ENCODE data around the gene TTC13.

The TTC13 gene

DNA sequence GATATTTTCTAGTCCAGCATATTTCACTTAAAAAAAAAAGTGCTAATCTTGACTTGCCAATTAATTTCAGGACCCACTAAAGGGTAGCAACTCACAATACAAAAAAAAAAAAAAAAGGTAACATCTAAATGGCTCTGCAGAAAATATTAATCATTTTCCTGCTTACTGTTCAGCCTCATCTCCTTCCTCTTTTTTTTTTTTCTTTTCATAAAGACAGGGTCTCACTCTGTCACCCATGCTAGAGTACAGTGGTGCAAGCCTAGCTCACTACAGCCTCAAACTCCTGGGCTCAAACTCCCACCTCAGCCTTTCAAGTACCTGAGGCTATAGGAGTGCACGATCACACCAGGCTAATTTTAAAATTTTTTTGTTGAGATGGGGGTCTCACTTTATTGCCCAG, 30.4 kb downstream of the TTC13 start:
- H3K9me3 ChIP-seq (replicated peaks in 1 of 11): peaks cover 0 to 7% (median 3%) of the 10 kb centered on the region in 11 experiments; a peak in 6 of 22 replicates

DNA sequence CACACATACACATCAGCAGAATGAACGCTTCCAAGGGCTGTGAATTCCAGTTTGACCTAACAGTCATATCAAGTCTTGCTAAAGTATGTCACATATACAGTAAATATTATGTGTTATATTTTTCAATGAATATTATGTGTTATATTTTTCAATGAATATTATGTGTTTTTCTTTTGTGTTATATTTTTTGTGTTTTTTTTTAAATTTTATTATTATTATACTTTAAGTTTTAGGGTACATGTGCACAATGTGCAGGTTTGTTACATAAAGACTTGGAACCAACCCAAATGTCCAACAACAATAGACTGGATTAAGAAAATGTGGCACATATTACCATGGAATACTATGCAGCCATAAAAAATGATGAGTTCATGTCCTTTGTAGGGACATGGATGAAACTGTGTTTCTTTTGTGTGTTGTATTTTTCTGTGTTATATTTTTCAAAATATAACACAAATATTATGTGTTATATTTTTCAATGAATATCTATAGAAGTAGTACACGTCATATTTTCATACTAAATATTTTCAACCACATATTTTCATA, 35.5 kb downstream of the TTC13 start:
- Histone ChIP-seq H3K27ac (no peak overlapping the region), H3K9me3 (replicated peaks in 1 of 11) (peaks cover 0 to 9% (median 3%) of the 10 kb centered on the region in 11 experiments; a peak in 6 of 22 replicates), H3K4me1 (peaks cover 0 to 6% (median 5%) of the 10 kb centered on the region in 10 experiments; a peak in 11 of 20 replicates), H3K4me3 (no peak overlapping the region), H4K20me1 (no peaks in the 10 kb centered on the region; a peak in 1 of 22 replicates), H3K36me3 (peaks cover 21 to 83% (median 32%) of the 10 kb centered on the region in 11 experiments), H3K9ac (no peak overlapping the region), H3K4me2 (no peak overlapping the region), H3K27me3 (no peaks in the 10 kb centered on the region)
- TF ChIP-seq Cebpa-rat (IDR thresholded peaks at IDR 0.05): no peak

More for the DNA sequence above, 30.4 kb downstream of the TTC13 start:
- H3K4me2 ChIP-seq: peak overlapping the region in 8 of 11 experiments; percentile 14 to 59 (median 30); a peak in 9 of 22 replicates
- H4K20me1 ChIP-seq: no peaks in the 10 kb centered on the region; a peak in 1 of 22 replicates
- no peak for TF ChIP-seq Cebpa-rat (IDR thresholded peaks at IDR 0.05)
- peaks cover 4 to 15% (median 13%) of the 10 kb centered on the region in 10 experiments; a peak in 18 of 20 replicates for H3K4me1 ChIP-seq
- no peak overlapping the region for H3K9ac ChIP-seq
- no peak overlapping the region for H3K4me3 ChIP-seq
- no peak overlapping the region for H3K27ac ChIP-seq
- H3K36me3 ChIP-seq: peaks cover 18 to 70% (median 30%) of the 10 kb centered on the region in 11 experiments; a peak in 21 of 22 replicates
- H3K27me3 ChIP-seq: no peaks in the 10 kb centered on the region

- Histone ChIP-seq H3K4me1 (no peaks in the 10 kb centered on the region), H3K9me3 (replicated peaks in 1 of 11) (peaks cover 0 to 9% (median 3%) of the 10 kb centered on the region in 11 experiments; a peak in 6 of 22 replicates), H3K4me3 (no peak overlapping the region), H3K27me3 (no peaks in the 10 kb centered on the region), H3K27ac (no peak overlapping the region), H4K20me1 (no peaks in the 10 kb centered on the region), H3K4me2 (no peak overlapping the region), H3K9ac (no peak overlapping the region), H3K36me3 (peaks cover 21 to 87% (median 40%) of the 10 kb centered on the region in 11 experiments)
- no peak for TF ChIP-seq Cebpa-rat (IDR thresholded peaks at IDR 0.05)
Measured at GRCh38 chr1:230940848-230941247, 37.8 kb downstream of the TTC13 start.

DNA sequence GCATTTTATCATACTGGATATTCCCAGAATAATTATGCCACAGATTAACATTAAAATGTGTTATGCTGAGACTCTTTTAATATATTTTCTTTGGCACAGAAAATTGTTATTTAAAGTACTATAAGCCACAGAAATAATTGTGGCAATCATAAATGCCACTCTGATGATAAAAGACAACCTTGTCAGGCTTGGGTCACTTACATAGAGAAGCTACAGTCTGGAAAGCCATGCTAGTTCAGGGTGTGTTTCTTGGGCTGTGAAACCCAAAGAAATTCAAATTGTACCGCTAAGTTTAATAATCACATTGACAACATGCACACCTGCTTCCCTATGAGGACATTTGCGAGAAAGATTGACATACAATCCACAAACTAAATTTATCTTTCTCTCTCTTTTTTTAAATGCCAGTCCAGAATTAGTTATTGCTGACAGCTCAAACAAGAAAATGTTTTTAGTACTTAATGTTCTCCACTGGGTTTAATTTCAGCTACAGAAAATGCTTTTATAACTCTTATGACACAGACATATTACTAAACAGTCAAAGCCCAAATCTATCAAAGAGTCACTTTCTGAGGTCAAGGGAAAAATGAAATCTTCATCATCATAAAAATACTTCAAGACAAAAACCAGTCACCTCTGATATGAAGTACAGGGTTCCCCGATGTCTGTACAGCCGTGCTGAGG, 38.7 kb downstream of the TTC13 start:
- Histone ChIP-seq H3K9ac (no peak overlapping the region), H3K4me1 (no peaks in the 10 kb centered on the region), H3K27ac (no peak overlapping the region), H3K36me3 (peaks cover 18 to 87% (median 31%) of the 10 kb centered on the region in 11 experiments), H4K20me1 (no peaks in the 10 kb centered on the region), H3K4me3 (no peak overlapping the region), H3K9me3 (replicated peaks in 1 of 11) (peaks cover 0 to 9% (median 3%) of the 10 kb centered on the region in 11 experiments; a peak in 6 of 22 replicates), H3K27me3 (no peaks in the 10 kb centered on the region), H3K4me2 (no peak overlapping the region)
- TF ChIP-seq Cebpa-rat (IDR thresholded peaks at IDR 0.05): no peak

DNA sequence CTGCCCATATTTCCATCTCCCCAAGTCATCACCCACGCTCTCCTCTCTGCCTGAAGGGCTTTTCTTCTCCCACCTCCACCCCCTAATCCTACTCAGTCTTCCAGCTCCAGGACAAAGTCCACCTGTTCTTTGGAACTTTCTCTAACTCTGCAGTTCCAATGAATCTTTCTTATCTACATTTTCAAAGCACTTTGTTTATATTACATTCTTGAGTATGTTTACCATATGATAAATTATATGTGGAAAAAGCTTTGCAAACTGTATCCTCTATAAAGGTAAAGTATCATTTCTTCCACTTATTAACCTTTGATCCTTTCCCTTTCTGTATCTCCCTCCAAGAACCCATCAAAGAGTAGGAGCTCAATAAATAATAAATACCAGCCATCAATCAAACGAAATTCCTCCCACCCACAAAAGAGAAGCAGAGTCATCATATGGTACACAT, 39.7 kb downstream of the TTC13 start:
- Histone ChIP-seq H3K9ac (no peak overlapping the region), H3K4me2 (no peak overlapping the region), H3K4me1 (no peaks in the 10 kb centered on the region), H4K20me1 (no peaks in the 10 kb centered on the region), H3K36me3 (peaks cover 8 to 90% (median 25%) of the 10 kb centered on the region in 11 experiments; a peak in 21 of 22 replicates), H3K27me3 (no peaks in the 10 kb centered on the region), H3K4me3 (no peak overlapping the region), H3K27ac (no peak overlapping the region), H3K9me3 (replicated peaks in 1 of 11) (peaks cover 0 to 9% (median 3%) of the 10 kb centered on the region in 11 experiments; a peak in 6 of 22 replicates)
- no peak for TF ChIP-seq Cebpa-rat (IDR thresholded peaks at IDR 0.05)

GRCh38 chr1:230937371-230937770, 41.3 kb downstream of the TTC13 start:
- TF ChIP-seq Cebpa-rat (IDR thresholded peaks at IDR 0.05): no peak
- no peak overlapping the region for H3K4me3 ChIP-seq
- no peak overlapping the region for H3K9ac ChIP-seq
- no peaks in the 10 kb centered on the region for H3K27me3 ChIP-seq
- no peak overlapping the region for H3K4me2 ChIP-seq
- no peak overlapping the region for H3K27ac ChIP-seq
- no peaks in the 10 kb centered on the region for H3K9me3 ChIP-seq (replicated peaks in 1 of 11)
- peaks cover 0 to 90% (median 28%) of the 10 kb centered on the region in 11 experiments; a peak in 18 of 22 replicates for H3K36me3 ChIP-seq
- no peaks in the 10 kb centered on the region; a peak in 1 of 20 replicates for H3K4me1 ChIP-seq
- no peaks in the 10 kb centered on the region for H4K20me1 ChIP-seq

- no peak overlapping the region for H3K9ac ChIP-seq
Measured at GRCh38 chr1:230936475-230936874, 42.2 kb downstream of the TTC13 start.

GRCh38 chr1:230935852-230936251, 42.8 kb downstream of the TTC13 start:
- no peak overlapping the region for H3K4me3 ChIP-seq
- TF ChIP-seq Cebpa-rat (IDR thresholded peaks at IDR 0.05): no peak

More at GRCh38 chr1:230936475-230936874, 42.2 kb downstream of the TTC13 start:
- Histone ChIP-seq H3K27ac (no peak overlapping the region), H3K36me3 (peaks cover 0 to 97% (median 30%) of the 10 kb centered on the region in 11 experiments; a peak in 19 of 22 replicates), H3K4me3 (no peak overlapping the region), H3K4me1 (no peaks in the 10 kb centered on the region; a peak in 1 of 20 replicates), H4K20me1 (no peaks in the 10 kb centered on the region), H3K4me2 (no peak overlapping the region), H3K27me3 (no peaks in the 10 kb centered on the region), H3K9me3 (replicated peaks in 1 of 11) (no peaks in the 10 kb centered on the region)
- no peak for TF ChIP-seq Cebpa-rat (IDR thresholded peaks at IDR 0.05)

DNA sequence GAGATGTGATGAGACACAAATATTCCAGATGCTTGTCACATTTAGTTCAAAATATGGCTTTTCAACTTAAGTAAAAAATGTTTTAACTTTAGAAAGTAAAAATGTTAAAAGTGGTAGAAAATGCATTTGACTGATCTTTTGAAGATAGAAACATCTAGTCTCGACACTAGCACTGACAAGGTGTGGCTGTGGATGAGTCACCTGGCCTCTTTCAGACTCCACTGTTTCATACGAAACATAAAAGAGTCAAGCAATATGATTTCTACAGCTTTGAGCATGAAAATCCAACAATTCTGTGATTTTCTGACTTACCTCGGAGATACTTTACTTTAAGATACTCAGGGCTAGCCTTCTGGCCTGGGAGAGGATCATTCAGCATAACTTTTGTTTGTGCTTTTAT, 47.7 kb downstream of the TTC13 start:
- Histone ChIP-seq H3K27me3 (no peaks in the 10 kb centered on the region), H3K9me3 (replicated peaks in 1 of 11) (no peaks in the 10 kb centered on the region), H3K27ac (no peak overlapping the region), H4K20me1 (no peaks in the 10 kb centered on the region), H3K4me3 (no peak overlapping the region), H3K9ac (no peak overlapping the region), H3K4me2 (no peak overlapping the region), H3K4me1 (no peaks in the 10 kb centered on the region; a peak in 1 of 20 replicates), H3K36me3 (peaks cover 23 to 97% (median 50%) of the 10 kb centered on the region in 11 experiments)
- TF ChIP-seq Cebpa-rat (IDR thresholded peaks at IDR 0.05): no peak

More at GRCh38 chr1:230935852-230936251, 42.8 kb downstream of the TTC13 start:
- H3K27ac ChIP-seq: no peak overlapping the region
- H4K20me1 ChIP-seq: no peaks in the 10 kb centered on the region
- H3K9ac ChIP-seq: no peak overlapping the region
- no peak overlapping the region for H3K4me2 ChIP-seq
- no peaks in the 10 kb centered on the region for H3K27me3 ChIP-seq
- H3K36me3 ChIP-seq: peaks cover 0 to 97% (median 36%) of the 10 kb centered on the region in 11 experiments; a peak in 19 of 22 replicates
- H3K4me1 ChIP-seq: no peaks in the 10 kb centered on the region; a peak in 1 of 20 replicates
- no peaks in the 10 kb centered on the region for H3K9me3 ChIP-seq (replicated peaks in 1 of 11)
